ENCODE data around the gene JAKMIP2.

The JAKMIP2 gene

DNA sequence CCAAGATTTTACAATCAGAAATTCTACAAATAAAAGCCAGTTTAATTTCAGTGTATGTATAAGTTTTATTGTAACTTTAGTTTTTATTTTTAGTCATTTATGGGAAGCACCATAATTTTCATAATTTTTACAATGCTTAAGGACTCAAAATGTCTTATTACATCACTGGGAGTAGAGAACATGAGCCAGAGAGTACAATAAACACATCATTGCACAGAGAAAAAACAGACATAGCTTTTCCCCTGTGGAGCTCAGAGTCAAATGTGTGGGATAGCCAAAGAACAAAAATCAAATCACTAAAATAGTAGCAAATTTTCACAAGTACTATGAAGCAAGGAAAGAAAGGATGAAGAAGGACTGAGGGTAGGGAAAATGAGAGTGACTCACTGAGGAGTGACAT lies 5.5 kb upstream of the JAKMIP2 start:
- DNase-seq (ENCODE audit: low spot score) = no peak

GRCh38 chr5:147786142-147786541 lies 3.6 kb upstream of the JAKMIP2 start:
- no peak for DNase-seq (ENCODE audit: low spot score)

DNA sequence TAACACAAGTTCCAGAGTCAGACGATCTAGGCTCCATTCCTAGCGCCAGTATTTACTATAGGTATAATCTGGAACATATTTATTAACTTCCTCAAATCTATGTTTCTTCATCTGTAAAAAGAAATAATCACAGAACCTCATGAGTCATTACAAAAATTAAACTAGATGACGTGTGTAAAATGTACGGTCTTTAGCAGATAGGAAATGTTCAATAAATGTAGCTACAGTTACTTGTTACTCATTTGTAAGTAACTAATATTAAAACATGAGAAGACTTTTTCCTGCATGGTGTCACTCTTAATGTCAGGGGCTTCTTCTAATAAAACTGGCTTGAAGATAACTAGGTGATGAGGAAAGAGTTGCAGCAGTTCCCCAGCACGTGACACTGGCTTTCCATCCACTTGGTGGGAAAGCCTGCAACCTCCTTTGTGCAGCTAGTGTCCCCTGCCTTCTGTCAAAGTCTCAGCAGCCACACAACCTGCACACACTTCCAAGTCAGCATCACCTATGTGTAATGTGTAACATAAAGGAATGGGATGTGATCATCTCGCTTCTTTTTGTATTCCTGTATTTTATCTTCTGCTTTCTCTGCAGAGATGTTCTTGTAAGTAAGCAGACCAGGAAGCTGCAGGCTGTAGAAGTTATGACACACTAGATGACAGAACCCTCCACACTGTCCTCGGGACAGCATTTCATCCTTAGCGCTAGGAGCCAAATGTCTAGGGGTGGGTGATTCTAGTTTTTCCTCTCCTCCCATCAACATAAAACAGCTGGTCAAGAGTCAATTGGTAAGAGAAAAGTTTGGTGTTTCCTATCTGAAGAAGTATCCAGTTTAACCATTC lies 1.8 kb upstream of the JAKMIP2 start:
- DNase-seq (ENCODE audit: low spot score) = no peak

DNA sequence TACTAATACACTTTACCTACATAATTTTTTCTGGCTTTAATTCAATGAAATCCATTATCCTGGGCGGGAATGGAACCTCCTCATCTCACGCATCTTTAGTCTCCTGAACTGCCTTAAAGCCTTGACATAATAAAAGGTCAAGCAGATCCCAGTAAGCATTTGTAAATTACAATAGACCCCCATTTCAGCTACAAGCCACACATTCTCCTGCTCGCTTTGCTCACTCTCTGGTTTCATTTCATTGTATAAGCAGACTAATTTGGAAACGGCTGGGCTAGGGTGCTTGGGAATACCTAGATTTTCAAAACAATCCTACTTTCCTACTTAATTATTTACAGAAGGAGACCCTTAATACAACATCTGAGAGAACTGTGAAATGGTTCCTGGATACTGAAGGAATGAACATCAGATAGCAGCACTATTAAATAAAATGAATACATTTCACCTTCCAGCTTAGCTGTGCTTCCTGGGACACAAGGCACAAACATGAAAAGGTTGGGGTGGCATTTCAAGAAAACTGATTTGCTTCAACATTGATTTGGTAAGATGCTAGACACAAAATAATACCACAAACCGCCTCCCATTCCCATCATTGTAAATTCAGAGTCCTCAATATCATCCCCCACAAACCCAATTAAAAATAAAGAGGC lies 1.5 kb downstream of the JAKMIP2 start:
- DNase-seq (ENCODE audit: low spot score) = no peak

DNA sequence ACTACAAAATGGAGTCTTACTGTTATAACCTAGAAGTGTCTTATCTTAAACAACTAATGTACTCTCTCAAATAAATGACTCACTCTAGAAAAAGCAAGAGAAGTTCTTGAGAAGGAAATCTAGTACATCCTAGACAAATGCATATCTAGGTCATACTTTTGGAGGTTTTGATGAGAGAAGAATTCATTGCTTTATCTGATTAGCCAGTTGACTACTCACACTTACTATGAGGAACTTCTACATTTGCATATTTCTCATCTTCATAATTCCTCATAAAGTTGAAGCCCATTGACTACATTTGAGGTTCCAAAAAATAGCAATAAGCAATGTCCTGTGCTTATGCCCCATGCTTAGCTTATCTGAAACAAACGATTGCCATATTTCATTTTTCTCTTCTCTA lies 2.8 kb downstream of the JAKMIP2 start:
- DNase-seq (ENCODE audit: low spot score) = no peak

DNA sequence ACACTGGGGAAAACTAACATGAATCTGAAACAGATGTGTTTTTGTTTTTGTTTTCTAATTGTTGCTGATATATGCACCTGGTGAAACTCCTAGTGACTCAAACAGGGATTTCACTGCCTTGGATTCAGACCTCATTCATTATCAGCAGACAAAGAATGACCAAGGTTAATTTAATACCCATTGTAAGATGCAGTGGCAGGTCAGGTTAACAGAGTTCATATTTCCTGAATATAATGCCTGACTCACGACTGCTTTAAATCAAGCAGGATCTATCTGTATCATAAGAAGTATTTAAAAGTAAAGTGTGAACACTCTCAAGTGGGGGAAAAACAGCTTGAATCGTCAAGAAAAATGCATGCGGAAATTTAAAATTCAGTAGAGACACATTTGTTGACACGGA lies 5.5 kb downstream of the JAKMIP2 start:
- DNase-seq (ENCODE audit: low spot score) = no peak

GRCh38 chr5:147773587-147773986 lies 8.9 kb downstream of the JAKMIP2 start:
- no peak for DNase-seq (ENCODE audit: low spot score)

GRCh38 chr5:147773139-147773538 lies 9.4 kb downstream of the JAKMIP2 start:
- DNase-seq (ENCODE audit: low spot score) = no peak

GRCh38 chr5:147767048-147767447 lies 15.5 kb downstream of the JAKMIP2 start:
- no peak for DNase-seq (ENCODE audit: low spot score)

DNA sequence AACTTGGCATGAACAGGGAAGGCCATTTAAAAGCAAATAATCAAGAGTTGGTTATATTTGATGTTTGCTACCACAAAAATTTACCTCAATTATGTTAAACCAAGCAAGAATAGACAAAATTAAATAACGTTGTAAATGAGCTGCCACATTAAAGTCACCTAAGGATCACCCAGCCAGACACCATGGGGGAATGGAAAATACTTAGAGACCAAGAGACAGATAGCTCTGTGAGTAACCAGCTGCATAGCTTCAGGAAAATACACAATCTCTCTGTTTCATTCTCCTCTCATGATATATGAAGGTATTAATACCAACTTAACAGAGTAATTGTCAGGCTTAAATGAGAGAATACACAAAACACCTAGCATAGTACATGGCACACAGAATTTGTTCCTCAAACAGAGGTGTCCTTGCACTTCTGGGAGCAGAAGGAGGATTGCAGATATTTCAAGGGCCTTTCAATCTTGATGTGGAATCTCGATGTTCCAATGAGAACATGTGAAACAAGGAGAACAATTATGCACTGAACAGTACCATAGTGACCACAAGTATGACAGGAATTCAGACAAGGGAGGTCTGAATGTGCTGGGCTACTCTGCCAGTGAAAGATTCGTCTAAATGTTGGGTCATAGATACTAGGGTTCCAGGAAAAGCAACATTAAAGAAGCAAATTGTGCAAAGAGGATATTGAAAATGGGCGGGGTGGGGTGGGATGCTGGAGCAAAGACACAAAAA lies 18.6 kb downstream of the JAKMIP2 start:
- DNase-seq (ENCODE audit: low spot score) = no peak

DNA sequence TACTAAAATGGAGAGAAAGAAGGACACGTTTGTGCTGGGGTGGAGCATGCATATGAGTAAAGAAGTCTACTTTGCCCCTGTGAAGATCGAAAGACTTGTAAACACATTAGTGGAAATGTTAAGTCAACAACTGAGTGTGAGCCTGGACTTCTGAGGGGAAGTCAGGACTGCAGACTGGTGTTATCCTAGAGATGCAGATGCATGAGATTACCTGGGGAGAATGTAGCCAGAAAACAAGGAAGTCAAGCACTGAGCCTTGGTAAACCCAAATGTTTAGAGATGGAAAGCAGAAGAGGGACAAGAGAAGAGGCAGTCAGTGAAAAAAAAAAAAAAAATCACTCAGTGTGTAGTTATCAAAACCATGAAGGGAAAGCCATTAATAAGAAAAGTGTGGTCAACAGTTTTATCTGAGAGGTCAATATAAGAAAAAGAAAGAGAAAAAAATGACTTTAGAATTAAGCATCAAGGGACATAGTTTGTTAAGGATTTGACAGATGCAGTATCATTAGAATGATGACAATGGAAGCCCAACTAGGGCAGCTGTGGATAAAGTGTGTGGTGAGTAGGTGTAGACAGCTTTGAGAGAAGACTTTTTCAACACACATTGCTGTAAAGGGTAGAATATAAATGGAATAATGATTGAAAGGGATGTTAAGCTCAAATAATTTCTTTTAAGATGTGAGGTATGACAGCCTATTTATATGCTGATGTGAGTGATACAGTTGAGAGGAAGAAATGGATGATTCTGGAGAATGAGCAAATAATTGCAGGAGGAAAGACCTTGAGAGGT lies 22.2 kb downstream of the JAKMIP2 start:
- no peak for DNase-seq (ENCODE audit: low spot score)

GRCh38 chr5:147759441-147759840 lies 23.1 kb downstream of the JAKMIP2 start:
- no peak for DNase-seq (ENCODE audit: low spot score)

DNA sequence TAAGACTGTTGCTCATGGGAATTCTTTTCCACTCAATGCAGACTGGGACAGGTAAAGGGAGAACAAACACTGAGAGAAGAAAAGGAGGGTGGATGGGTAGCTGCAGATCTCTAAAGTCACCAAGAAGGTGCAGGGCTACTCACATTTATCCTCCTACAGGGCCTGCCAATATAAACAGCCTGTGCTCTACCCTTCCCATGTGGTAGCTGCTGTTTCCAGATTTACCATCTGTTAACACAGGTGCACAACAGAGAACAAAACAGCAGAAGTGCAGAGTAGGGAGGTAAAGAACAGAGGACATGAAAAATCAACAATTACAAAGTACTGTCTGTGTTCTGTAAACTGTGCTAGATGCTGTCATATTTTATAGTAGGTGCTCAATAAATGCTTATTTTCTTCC lies 26.0 kb downstream of the JAKMIP2 start:
- DNase-seq (ENCODE audit: low spot score) = no peak

- DNase-seq (ENCODE audit: low spot score) = no peak
Measured at GRCh38 chr5:147754372-147755122, 28.0 kb downstream of the JAKMIP2 start.

- DNase-seq (ENCODE audit: low spot score) = no peak
Measured at GRCh38 chr5:147753765-147754164, 28.8 kb downstream of the JAKMIP2 start.

GRCh38 chr5:147752666-147753290 lies 29.8 kb downstream of the JAKMIP2 start:
- no peak for DNase-seq (ENCODE audit: low spot score)

DNA sequence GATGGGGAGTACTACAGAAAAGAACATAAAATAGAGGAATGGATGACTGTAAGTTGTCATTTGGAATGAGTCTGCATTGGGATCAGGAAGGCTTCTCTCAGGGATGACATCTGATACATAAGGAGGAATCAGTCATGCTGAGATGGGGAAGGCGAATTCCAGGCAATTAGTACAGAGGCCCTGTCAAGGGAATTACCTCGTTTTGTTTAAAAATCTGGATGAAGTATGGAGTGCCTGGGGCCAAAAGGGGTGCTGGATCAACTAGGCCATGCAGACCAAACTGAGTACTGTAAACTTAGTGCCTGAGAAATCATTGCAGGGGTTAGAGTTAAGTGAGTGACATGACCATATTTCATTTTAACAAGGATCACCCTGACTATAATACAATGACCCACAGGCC lies 30.5 kb downstream of the JAKMIP2 start:
- DNase-seq (ENCODE audit: low spot score) = no peak

DNA sequence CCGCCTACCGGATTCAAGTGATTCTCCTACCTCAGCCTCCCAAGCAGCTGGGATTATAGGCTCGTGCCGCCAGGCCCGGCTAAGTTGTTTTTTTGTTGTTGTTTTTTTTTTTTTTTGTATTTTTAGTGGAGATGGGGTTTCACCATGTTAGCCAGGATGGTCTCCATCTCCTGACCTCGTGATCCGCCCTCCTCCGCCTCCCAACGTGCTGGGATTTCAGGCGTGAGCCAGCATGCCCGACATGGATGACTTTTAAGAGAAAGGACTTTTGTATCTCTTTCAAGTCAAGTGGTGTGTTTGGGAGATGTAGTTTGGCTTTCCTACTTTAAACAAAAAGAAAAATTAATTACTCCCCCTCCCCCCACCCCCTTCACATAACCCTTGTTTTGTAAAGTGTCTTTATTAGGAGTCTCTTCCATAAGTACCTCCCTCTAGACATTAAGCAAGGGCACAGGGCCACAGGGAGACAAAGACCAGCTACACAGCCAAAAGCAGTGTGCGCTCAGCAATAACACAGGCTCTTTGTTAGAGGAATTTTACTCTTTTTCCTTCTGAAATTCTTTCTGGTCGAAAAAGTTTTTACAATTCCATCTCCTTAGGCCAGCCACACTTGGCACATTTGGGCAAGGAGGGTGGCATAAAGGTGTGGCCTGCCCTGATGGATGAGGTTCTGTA lies 31.2 kb downstream of the JAKMIP2 start:
- DNase-seq (ENCODE audit: low spot score) = no peak

- DNase-seq (ENCODE audit: low spot score) = no peak
Measured at GRCh38 chr5:147750065-147750464, 32.5 kb downstream of the JAKMIP2 start.

- no peak for DNase-seq (ENCODE audit: low spot score)
Measured at GRCh38 chr5:147748590-147748989, 33.9 kb downstream of the JAKMIP2 start.

Data from D341Med (cell line).